KOPT-K1 (cell line): ENCODE data around the gene MCAT.

Experiments
- H3K27ac ChIP-seq: fragments of 200-600 bp; sonication (generic); 2 replicates; pipeline ENCODE4 v1.5.1; 2016; ENCODE audit warnings: antibody characterized with exemption, mild to moderate bottlenecking, low read depth, low read length; ENCODE audit not compliant: poor library complexity, severe bottlenecking
- H3K36me3 ChIP-seq: fragments of 200-600 bp; sonication (generic); 2 replicates; pipeline ENCODE4 v1.5.1; 2017; ENCODE audit warnings: antibody characterized with exemption, mild to moderate bottlenecking, low read length, moderate library complexity; ENCODE audit not compliant: insufficient read depth
- H3K9me3 ChIP-seq: fragments of 200-600 bp; sonication (generic); 2 replicates; pipeline ENCODE4 v1.5.1; 2017; ENCODE audit warnings: antibody characterized with exemption, low read length, mild to moderate bottlenecking; ENCODE audit not compliant: insufficient read depth, poor library complexity, severe bottlenecking

MCAT gene

GRCh38 chr22:43142880-43143562 lies at the start of gene MCAT:
TSS of gene MCAT (minus strand) at chr22:43143398. CDS start at chr22:43143348, 50 bp downstream.
- Histone ChIP-seq H3K27ac (peak within 1 kb of the TSS; percentile 65), H3K9me3 (no peaks in the 10 kb centered on the region)

GRCh38 chr22:43191831-43192230 lies 48.6 kb upstream of the MCAT start:
- H3K27ac ChIP-seq = no peak overlapping the region
- peaks cover 7% of the 10 kb centered on the region for H3K9me3 ChIP-seq
- H3K36me3 ChIP-seq = no peaks in the 10 kb centered on the region

More at GRCh38 chr22:43142880-43143562, at the start of gene MCAT:
- peaks cover 34% of the 10 kb centered on the region for H3K36me3 ChIP-seq

- Histone ChIP-seq H3K36me3 (peaks cover 7% of the 10 kb centered on the region), H3K27ac (no peak overlapping the region), H3K9me3 (peaks cover 7% of the 10 kb centered on the region)
Observed at GRCh38 chr22:43188829-43189545, 45.8 kb upstream of the MCAT start.

GRCh38 chr22:43187171-43188099 lies 44.2 kb upstream of the MCAT start:
- Histone ChIP-seq H3K36me3 (peaks cover 22% of the 10 kb centered on the region), H3K27ac (peak overlapping the region; percentile 84), H3K9me3 (peaks cover 7% of the 10 kb centered on the region)

GRCh38 chr22:43186272-43187170 lies 43.3 kb upstream of the MCAT start, which contains the start of gene TTLL12:
TSS of gene TTLL12 (minus strand) at chr22:43187134. CDS start at chr22:43187069, 65 bp downstream.
- H3K36me3 ChIP-seq = peaks cover 32% of the 10 kb centered on the region
- peaks cover 7% of the 10 kb centered on the region for H3K9me3 ChIP-seq
- peak within 1 kb of the TSS; percentile 84 for H3K27ac ChIP-seq

GRCh38 chr22:43185860-43186261 lies 42.7 kb upstream of the MCAT start:
- peaks cover 1% of the 10 kb centered on the region for H3K9me3 ChIP-seq
- H3K27ac ChIP-seq = peak overlapping the region; percentile 81
- peaks cover 38% of the 10 kb centered on the region for H3K36me3 ChIP-seq

- Histone ChIP-seq H3K27ac (no peak overlapping the region), H3K9me3 (no peaks in the 10 kb centered on the region), H3K36me3 (peaks cover 60% of the 10 kb centered on the region)
Observed at GRCh38 chr22:43183496-43184277, 40.5 kb upstream of the MCAT start.

GRCh38 chr22:43182726-43183125 lies 39.5 kb upstream of the MCAT start:
- peaks cover 68% of the 10 kb centered on the region for H3K36me3 ChIP-seq
- no peak overlapping the region for H3K27ac ChIP-seq
- no peaks in the 10 kb centered on the region for H3K9me3 ChIP-seq

GRCh38 chr22:43182118-43182517 lies 38.9 kb upstream of the MCAT start:
- H3K27ac ChIP-seq = no peak overlapping the region
- peaks cover 73% of the 10 kb centered on the region for H3K36me3 ChIP-seq
- no peaks in the 10 kb centered on the region for H3K9me3 ChIP-seq

- H3K9me3 ChIP-seq = no peaks in the 10 kb centered on the region
- no peak overlapping the region for H3K27ac ChIP-seq
- peaks cover 80% of the 10 kb centered on the region for H3K36me3 ChIP-seq
Observed at GRCh38 chr22:43181321-43182076, 38.3 kb upstream of the MCAT start.

- Histone ChIP-seq H3K36me3 (peaks cover 88% of the 10 kb centered on the region), H3K27ac (no peak overlapping the region), H3K9me3 (no peaks in the 10 kb centered on the region)
Observed at GRCh38 chr22:43180670-43181069, 37.5 kb upstream of the MCAT start.

- peaks cover 96% of the 10 kb centered on the region for H3K36me3 ChIP-seq
- H3K9me3 ChIP-seq = no peaks in the 10 kb centered on the region
- no peak overlapping the region for H3K27ac ChIP-seq
Observed at GRCh38 chr22:43179911-43180195, 36.7 kb upstream of the MCAT start.
